Embryonic facial prominence (tissue), 1 donor: ENCODE data around the gene SLC13A5.
"Not testable (repeated sequence)": the region's sequence is repeated elsewhere in the genome, so short reads cannot be mapped to it uniquely, and the experiment has no call there.

Experiments
- DNase-seq: peaks from one replicate; pipeline ENCODE4 v3.0.0-alpha.2; 2016; ENCODE audit errors: extremely low spot score

Gene SLC13A5

GRCh38 chr17:6713130-6713917, at the start of gene SLC13A5:
Gene SLC13A5 (minus strand): TSS chr17:6713369. CDS start chr17:6713333, 36 bp downstream.
- no peak for DNase-seq

- no peak for DNase-seq
Measured at GRCh38 chr17:6761779-6762178, 48.6 kb upstream of the SLC13A5 start.

GRCh38 chr17:6757747-6758146, 44.6 kb upstream of the SLC13A5 start:
- no peak for DNase-seq

DNA sequence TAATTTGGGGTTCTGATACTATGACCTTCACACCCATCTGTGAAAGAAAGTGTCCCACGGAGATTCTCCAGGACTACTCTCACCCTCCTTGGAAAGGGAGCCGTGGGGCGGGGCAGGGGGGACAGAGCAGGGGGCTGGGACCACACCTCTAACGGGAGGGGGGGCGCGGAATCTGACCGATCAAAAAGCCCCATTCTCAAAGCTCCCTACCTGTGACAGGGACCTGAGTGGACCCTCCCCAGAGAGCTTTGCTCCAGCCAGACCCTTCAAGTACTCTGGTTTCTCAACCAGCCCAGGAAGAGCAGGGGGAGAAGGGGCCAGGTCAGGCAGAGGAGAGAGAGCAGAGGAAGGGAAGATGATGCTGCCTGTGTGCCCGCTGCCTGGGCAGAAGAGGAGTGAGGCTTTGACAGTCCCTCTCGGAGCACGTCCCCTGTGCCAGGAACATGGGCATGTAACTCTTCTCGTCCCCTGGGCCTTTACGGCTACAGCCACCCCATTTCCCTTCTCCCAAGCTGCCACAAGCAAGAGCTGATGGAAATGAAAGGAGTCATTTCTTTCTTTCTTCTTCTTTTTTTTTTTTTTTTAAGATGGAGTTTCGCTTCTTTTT, 43.4 kb upstream of the SLC13A5 start:
- no peak for DNase-seq

- DNase-seq, result no peak
Measured at GRCh38 chr17:6755731-6756184, 42.6 kb upstream of the SLC13A5 start, which contains the start of gene XAF1. Gene XAF1 (plus strand): TSS chr17:6756046. CDS start chr17:6756079, 33 bp downstream.

DNA sequence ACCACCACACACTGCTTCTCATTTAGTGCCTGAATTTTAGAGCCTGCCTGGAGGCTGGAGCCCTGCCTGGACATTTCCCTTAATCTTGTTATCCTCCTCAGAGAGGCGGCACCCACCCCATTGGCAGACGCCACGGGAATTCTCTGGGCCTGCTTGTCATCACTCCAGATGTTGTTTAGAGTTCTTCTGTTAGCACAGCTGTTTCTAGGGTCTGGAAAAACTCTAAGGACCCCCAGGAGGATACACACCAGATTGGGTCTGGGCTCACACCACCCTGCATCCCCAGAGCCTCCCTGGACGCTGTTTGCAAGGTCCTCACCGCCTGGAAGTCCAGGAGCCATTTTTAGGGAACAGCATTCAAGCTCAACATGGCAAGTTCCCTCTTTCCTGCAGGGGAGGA, 42.1 kb upstream of the SLC13A5 start:
- no peak for DNase-seq

DNA sequence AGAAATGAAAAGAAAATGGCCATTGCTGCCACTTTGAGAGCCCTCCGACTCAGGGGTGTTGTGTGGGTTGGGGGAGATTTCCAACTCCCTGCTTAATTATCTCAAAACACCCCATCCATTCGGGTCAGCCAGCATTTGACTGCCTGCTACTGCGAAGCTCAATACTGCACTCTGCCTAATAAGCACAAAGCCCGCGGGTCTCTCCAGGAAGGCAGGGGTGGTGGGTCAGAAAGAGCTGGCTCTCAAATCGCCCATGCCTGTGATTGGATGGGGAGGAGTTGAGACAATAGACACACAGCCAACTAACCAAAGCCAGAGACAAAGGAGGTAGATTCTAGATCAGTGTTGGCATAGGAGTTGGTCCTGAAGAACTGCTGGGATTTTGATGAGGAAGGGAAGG, 40.4 kb upstream of the SLC13A5 start:
- no peak for DNase-seq

DNA sequence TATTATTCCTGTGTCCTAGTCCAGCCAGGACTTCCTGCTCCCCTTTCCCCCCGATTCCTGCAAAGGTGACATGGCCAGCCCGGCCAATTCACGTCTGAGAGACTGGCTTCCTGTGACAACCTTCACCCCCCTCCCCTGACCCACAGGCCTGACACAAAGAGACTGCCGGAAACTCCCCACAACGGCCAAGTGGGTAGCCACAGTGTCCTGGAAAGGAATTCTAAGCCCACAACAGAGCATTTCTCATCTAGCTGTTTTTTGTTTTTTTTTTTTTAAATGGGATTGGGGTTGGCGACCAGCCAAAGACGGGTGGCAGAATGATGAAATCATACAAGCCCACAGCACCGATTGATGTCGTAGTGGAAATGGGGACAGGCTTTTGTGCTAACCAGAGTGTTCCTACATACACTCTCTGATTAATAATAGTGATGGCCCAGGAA, 39.9 kb upstream of the SLC13A5 start:
- no peak for DNase-seq

DNA sequence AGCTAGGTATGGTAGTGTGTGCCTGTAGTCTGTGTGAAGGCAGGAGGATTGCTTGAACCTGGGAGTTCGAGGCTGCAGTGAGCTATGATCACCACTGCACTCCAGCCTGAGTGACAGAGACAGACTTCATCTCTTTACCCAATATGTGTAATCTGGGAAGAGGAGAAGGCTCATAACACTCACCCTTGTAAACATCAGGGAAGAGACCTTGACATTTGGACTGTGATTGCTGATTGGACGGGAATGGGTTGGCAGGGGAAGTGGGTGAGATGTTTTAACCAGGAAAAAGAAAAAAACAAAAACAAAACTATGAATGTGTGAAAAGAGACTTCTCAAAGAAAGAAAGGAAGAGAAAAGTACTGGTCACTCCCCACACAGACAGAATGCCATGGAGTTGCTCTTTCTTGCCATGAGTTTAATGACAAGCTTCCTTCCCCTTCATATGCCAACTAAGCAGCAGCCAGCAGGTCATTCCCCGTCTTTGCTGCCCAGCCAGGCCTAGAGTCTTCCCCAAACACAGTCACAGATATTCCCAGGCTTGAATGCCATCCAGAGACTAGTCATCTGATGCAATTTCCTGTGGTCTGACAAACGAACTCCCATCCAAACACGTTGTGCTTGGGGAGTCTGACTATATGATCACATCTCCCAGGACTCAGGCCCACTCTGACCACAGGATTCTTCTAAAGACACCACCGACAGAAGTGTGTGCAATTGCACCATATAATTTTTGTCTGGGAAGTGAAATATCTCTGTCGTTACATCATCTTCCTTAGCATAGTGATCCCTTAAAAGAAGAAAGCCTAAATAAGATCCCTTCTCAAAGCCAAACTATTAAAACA, 39.1 kb upstream of the SLC13A5 start:
- no peak for DNase-seq

DNA sequence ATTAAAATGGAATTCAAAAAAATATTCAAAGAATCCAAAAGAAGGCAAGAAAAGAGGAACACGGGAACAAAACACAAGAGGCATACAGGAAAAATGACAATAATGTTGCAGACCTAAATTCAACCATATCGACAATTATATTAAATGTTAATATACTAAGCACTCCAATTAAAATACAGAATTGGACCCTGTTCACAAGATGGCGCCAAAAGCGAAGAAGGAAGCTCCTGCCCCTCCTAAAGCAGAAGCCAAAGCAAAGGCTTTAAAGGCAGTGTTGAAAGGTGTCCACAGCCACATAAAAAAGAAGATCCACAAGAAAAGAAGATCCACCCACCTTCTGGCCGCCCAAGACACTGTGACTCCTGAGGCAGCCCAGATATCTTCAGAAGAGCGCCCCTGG, 36.4 kb upstream of the SLC13A5 start:
- no peak for DNase-seq

GRCh38 chr17:6748617-6749016, 35.4 kb upstream of the SLC13A5 start:
- no peak for DNase-seq

- DNase-seq, result not testable (repeated sequence)
Measured at GRCh38 chr17:6746665-6747064, 33.5 kb upstream of the SLC13A5 start.

- DNase-seq, result no peak
Measured at GRCh38 chr17:6729531-6729930, 16.4 kb upstream of the SLC13A5 start.

DNA sequence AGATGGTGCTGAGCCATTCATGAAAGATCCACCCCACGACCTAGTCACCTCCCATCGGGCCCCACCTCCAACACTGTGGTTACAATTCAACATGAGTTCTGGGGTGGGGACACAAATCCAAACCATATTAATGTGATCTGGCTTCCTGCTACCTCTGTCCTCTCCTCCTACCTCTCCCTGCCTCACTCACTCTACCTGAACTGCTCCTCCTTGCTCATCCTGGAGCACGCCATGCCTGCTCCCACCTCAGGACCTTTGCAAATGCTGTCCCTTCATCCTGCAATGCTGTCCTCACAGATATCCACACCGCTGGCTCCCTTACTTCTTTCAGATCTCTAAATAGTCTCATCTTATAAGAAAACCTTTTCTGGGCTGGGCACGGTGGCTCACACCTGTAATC, 10.8 kb upstream of the SLC13A5 start:
- no peak for DNase-seq

DNA sequence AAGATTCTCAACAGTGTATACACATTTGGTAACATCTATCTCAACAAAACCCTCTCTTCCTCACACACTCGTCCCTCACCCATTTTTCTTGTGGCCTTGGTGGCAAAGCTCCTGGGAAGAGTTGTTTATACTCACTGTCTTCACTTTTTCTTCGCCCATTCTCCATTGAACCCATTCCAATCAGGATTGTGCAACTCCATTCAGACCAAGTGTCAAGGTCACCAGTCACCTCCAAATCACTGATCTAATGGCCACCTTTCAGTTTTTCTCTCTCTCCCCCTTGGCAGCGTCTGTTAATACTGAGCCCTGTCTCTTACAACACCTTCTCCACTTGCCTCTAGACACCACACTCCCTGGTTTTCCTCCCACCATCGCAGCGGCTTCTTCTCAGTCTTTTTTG, 8.6 kb upstream of the SLC13A5 start:
- DNase-seq, result no peak

- no peak for DNase-seq
Measured at GRCh38 chr17:6716736-6717135, 3.6 kb upstream of the SLC13A5 start.

- DNase-seq, result no peak
Measured at GRCh38 chr17:6714315-6714874, 1.2 kb upstream of the SLC13A5 start.

GRCh38 chr17:6713918-6714271, 726 bp upstream of the SLC13A5 start:
- DNase-seq, result no peak

DNA sequence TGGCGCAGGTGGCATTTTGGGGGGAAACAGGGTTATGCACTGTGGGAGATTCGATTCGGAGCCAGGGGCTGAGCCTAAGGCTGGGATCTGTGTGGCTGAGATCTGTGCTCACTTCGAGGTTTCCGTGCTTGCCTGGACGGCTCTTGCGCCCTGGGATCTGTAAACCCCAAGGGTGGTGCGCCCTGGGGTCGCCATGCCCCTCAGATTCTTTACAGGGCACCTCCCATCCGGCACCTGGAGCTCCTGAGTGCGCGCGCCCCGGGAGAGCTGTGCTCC, 377 bp downstream of the SLC13A5 start:
- DNase-seq, result no peak

DNA sequence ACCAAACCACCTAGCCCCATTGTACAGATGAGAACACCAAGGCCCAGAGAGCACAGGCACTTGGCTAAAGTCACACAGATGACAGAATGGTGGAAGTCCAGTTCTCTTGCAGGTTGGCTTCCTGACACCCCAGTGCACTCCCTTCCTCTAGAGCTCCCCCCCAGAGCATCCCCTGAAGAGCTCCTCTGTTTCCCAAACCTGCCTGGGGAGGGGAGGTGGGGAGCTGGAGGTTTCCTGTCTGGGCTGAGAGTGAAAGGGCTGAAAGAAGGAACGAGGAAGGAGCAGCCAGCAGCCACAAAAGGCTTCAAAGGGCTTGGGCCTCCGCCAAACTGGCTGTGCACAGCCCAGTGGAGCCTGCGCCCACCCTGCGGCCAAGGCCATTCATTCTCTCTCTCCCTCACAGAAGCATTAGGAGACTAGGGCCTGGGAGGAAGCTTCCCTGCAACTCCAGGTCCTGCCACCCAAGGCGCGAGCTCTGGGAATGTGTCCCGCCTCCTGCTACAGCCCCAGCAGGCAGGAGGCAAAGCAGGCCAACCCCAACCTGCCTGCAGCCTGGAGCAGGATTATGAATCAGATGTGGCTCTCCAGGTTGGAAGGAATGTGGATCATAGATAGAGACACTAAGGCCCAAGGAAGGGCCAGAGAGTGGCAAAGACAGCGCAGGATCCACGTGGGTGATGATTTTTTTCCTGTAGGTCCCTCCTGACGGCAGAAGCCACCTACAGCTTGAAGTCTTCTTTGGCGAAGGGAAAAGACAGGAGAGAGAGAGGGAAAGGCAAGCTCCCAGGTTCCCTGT, 913 bp downstream of the SLC13A5 start:
- peak; percentile 6 for DNase-seq

GRCh38 chr17:6711681-6712057, 1.5 kb downstream of the SLC13A5 start:
- no peak for DNase-seq
